Measurements from ENCODE around the gene DNMBP.

- TF ChIP-seq POLR2A (IDR thresholded peaks at IDR 0.05; ENCODE audit: low read depth, low read length) = no peak
- no peak for TF ChIP-seq POLR2AphosphoS5 (IDR thresholded peaks at IDR 0.05; ENCODE audit: low read depth, low read length)
- TF ChIP-seq TAF1 (IDR thresholded peaks at IDR 0.05; ENCODE audit: borderline replicate concordance, low read depth, low read length) = no peak
These were observed 134.3 kb downstream of the DNMBP start for GRCh38 chr10:99875473-99875872.
